ENCODE results near the gene LBR.

Gene LBR

DNA sequence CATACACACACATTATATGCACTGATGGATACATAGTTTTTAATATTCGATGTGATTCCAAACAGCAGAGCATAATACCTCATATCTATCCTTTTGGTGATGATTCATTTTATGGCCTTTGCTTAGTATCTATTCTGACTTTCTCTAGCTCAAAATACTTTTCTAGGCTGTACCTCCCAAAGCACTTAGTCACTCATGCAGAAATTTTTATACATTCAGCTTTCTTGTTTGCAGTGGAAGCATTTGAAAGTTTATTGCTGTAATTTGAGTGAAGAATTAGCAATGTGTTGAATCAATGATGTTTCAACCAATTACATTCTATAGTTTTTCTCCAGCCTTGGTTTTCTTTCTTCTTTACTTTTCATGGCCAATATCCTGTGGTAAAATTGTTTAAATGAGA lies 66.7 kb downstream of the LBR start:
- TF ChIP-seq, protein P1, sequence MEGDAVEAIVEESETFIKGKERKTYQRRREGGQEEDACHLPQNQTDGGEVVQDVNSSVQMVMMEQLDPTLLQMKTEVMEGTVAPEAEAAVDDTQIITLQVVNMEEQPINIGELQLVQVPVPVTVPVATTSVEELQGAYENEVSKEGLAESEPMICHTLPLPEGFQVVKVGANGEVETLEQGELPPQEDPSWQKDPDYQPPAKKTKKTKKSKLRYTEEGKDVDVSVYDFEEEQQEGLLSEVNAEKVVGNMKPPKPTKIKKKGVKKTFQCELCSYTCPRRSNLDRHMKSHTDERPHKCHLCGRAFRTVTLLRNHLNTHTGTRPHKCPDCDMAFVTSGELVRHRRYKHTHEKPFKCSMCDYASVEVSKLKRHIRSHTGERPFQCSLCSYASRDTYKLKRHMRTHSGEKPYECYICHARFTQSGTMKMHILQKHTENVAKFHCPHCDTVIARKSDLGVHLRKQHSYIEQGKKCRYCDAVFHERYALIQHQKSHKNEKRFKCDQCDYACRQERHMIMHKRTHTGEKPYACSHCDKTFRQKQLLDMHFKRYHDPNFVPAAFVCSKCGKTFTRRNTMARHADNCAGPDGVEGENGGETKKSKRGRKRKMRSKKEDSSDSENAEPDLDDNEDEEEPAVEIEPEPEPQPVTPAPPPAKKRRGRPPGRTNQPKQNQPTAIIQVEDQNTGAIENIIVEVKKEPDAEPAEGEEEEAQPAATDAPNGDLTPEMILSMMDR (IDR thresholded peaks at IDR 0.05; ENCODE audit: poor library complexity, severe bottlenecking), result no peak

DNA sequence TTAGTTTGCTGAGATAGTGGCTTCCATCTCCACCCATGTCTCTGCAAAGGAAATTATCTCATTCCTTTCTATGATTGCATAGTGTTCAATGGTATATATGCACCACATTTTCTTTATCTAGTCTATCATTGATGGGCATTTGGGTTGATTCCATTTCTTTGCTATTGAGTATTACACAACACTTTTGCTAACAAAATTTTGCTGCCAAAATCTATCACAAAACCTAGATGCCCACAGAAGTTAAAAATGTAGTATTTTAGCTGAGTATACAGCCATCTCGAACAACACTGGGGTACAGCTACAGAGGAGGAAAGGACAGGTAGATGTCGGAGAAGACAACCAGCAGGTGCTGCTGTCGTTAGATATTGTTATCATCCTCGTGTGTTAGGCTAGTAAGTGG lies 67.7 kb downstream of the LBR start:
- DNase-seq (ENCODE audit: low spot score), result no peak
- no peaks in the 10 kb centered on the region for H3K27me3 ChIP-seq (ENCODE audit: insufficient read depth, poor library complexity, severe bottlenecking)
- ATAC-seq (ENCODE audit: low read depth), result no peak
- no peak overlapping the region for H3K4me3 ChIP-seq (ENCODE audit: severe bottlenecking)
- H3K36me3 ChIP-seq (ENCODE audit: low read depth), result no peaks in the 10 kb centered on the region
- no peak overlapping the region for H3K27ac ChIP-seq (ENCODE audit: poor library complexity, severe bottlenecking)
- no peaks in the 10 kb centered on the region for H3K9me3 ChIP-seq (ENCODE audit: severe bottlenecking)
- H3K4me1 ChIP-seq (ENCODE audit: insufficient read depth, poor library complexity, severe bottlenecking), result no peaks in the 10 kb centered on the region
- TF ChIP-seq, protein P1 (IDR thresholded peaks at IDR 0.05; ENCODE audit: poor library complexity, severe bottlenecking), result no peak

More for the DNA sequence above, 66.7 kb downstream of the LBR start:
- Histone ChIP-seq H3K4me1 (ENCODE audit: insufficient read depth, poor library complexity, severe bottlenecking) (no peaks in the 10 kb centered on the region), H3K4me3 (ENCODE audit: severe bottlenecking) (no peak overlapping the region), H3K36me3 (ENCODE audit: low read depth) (no peaks in the 10 kb centered on the region), H3K27ac (ENCODE audit: poor library complexity, severe bottlenecking) (no peak overlapping the region), H3K27me3 (ENCODE audit: insufficient read depth, poor library complexity, severe bottlenecking) (no peaks in the 10 kb centered on the region), H3K9me3 (ENCODE audit: severe bottlenecking) (no peaks in the 10 kb centered on the region)
- DNase-seq (ENCODE audit: low spot score) (no peak), ATAC-seq (ENCODE audit: low read depth) (no peak)

DNA sequence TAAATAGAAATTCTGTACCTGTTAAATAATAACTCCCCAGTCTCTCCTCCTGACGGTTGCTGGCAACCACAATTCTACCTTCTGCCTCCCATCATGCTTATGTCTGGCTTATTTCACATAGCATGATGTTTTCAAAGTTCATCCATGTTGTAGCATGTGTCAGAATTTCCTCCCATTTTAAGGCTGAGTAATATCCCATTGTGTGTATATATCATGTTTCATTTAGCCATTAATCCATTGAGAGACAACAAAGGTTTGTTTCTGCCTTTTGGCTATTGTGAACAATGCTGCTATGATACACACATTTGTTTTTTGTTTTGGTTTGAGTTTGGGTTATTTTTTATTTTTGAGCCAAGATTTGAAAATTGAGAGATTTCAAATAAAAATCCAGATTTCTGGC lies 72.0 kb downstream of the LBR start:
- Histone ChIP-seq H3K27ac (ENCODE audit: poor library complexity, severe bottlenecking) (no peak overlapping the region), H3K36me3 (ENCODE audit: low read depth) (no peaks in the 10 kb centered on the region), H3K4me1 (ENCODE audit: insufficient read depth, poor library complexity, severe bottlenecking) (no peaks in the 10 kb centered on the region), H3K27me3 (ENCODE audit: insufficient read depth, poor library complexity, severe bottlenecking) (no peaks in the 10 kb centered on the region), H3K9me3 (ENCODE audit: severe bottlenecking) (no peaks in the 10 kb centered on the region), H3K4me3 (ENCODE audit: severe bottlenecking) (no peak overlapping the region)
- no peak for DNase-seq (ENCODE audit: low spot score)
- TF ChIP-seq, protein P1 (IDR thresholded peaks at IDR 0.05; ENCODE audit: poor library complexity, severe bottlenecking), result no peak
- ATAC-seq (ENCODE audit: low read depth), result no peak

DNA sequence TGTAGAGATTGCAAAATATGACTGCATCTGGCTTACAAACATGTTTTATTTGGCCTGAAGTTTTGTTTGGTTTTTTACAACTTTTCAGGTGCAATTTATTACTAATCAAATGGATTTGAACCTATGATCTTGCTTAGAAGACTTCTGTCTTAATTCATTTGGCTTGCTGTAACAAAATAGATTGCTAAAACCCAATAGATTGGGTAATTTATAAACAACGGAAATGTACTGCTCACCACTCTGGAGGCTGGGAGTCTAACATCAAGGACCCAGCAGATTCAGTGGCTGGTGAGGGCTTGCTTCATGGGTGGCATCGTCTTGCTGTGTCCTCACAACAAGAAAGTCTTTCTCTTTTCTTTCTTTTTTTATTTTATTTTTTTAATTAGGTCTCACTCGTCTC lies 72.9 kb downstream of the LBR start:
- Histone ChIP-seq H3K36me3 (ENCODE audit: low read depth) (no peaks in the 10 kb centered on the region), H3K9me3 (ENCODE audit: severe bottlenecking) (no peaks in the 10 kb centered on the region)

More for the DNA sequence above, 72.9 kb downstream of the LBR start:
- H3K4me3 ChIP-seq (ENCODE audit: severe bottlenecking), result no peak overlapping the region
- ATAC-seq (ENCODE audit: low read depth), result no peak
- DNase-seq (ENCODE audit: low spot score), result no peak
- no peaks in the 10 kb centered on the region for H3K27me3 ChIP-seq (ENCODE audit: insufficient read depth, poor library complexity, severe bottlenecking)
- TF ChIP-seq, protein P1 (IDR thresholded peaks at IDR 0.05; ENCODE audit: poor library complexity, severe bottlenecking), result no peak
- H3K27ac ChIP-seq (ENCODE audit: poor library complexity, severe bottlenecking), result no peak overlapping the region
- H3K4me1 ChIP-seq (ENCODE audit: insufficient read depth, poor library complexity, severe bottlenecking), result peaks cover 5% of the 10 kb centered on the region

All from RWPE2 (cell line).